MM.1S (cell line): ENCODE measurements around the gene SLC2A11.
A peak's percentile ranks its signal among the peaks of the same experiment; 100 is the strongest.

Experiments used
- DNase-seq: peaks from one replicate; pipeline ENCODE4 v3.0.0-alpha.2; 2015
- H2AFZ ChIP-seq: fragments of 300-600 bp; sonication (generic); 2 replicates; pipeline ENCODE4 v1.6.0; 2016; ENCODE audit warnings: antibody characterized with exemption, low read length
- H3F3A ChIP-seq: fragments of 300-600 bp; sonication (generic); 2 replicates; pipeline ENCODE4 v1.6.1; 2016; ENCODE audit warnings: mild to moderate bottlenecking, antibody characterized with exemption, low read length, moderate library complexity, mixed read lengths; ENCODE audit not compliant: insufficient read depth
- H3K27ac ChIP-seq: fragments of 300-600 bp; sonication (generic); 2 replicates; pipeline ENCODE4 v1.5.1; 2016; ENCODE audit warnings: mild to moderate bottlenecking, low read length
- H3K27me3 ChIP-seq: fragments of 300-600 bp; sonication (generic); replicated peaks from 2 replicates; pipeline ENCODE4 v1.6.0; 2016; ENCODE audit warnings: low read length; ENCODE audit not compliant: insufficient read depth
- H3K36me3 ChIP-seq: fragments of 300-600 bp; sonication (generic); replicated peaks from 2 replicates; pipeline ENCODE4 v1.6.1; 2016; ENCODE audit warnings: mild to moderate bottlenecking, low read length, mixed read lengths; ENCODE audit not compliant: insufficient read depth
- H3K4me1 ChIP-seq: fragments of 300-600 bp; sonication (generic); 2 replicates; pipeline ENCODE4 v1.6.1; 2016; ENCODE audit warnings: low read length, mixed read lengths
- H3K4me2 ChIP-seq: fragments of 300-600 bp; sonication (generic); 2 replicates; pipeline ENCODE4 v1.6.0; 2016; ENCODE audit warnings: low read depth, low read length
- H3K4me3 ChIP-seq: fragments of 300-600 bp; sonication (generic); 2 replicates; pipeline ENCODE4 v1.5.1; 2016; ENCODE audit warnings: low read length, mixed read lengths
- H3K79me2 ChIP-seq: fragments of 300-600 bp; sonication (generic); 2 replicates; pipeline ENCODE4 v1.6.1; 2016; ENCODE audit warnings: mixed run types, low read length, mixed read lengths
- H3K9ac ChIP-seq: fragments of 300-600 bp; sonication (generic); 2 replicates; pipeline ENCODE4 v1.6.1; 2016; ENCODE audit warnings: low read length, mixed read lengths
- H3K9me2 ChIP-seq: fragments of 300-600 bp; sonication (generic); replicated peaks from 2 replicates; pipeline ENCODE4 v1.6.1; 2016; ENCODE audit warnings: mild to moderate bottlenecking, low read length, mixed read lengths; ENCODE audit not compliant: insufficient read depth
- H3K9me3 ChIP-seq: fragments of 300-600 bp; sonication (generic); replicated peaks from 2 replicates; pipeline ENCODE4 v1.6.1; 2016; ENCODE audit warnings: mild to moderate bottlenecking, low read length, mixed read lengths; ENCODE audit not compliant: insufficient read depth
- H4K20me1 ChIP-seq: fragments of 300-600 bp; sonication (generic); 2 replicates; pipeline ENCODE4 v1.6.1; 2016; ENCODE audit warnings: mild to moderate bottlenecking, low read length, moderate library complexity, mixed read lengths; ENCODE audit not compliant: insufficient read depth
- EZH2 ChIP-seq: fragments of 300-600 bp; sonication (generic); optimal IDR thresholded peaks from 2 replicates; pipeline ENCODE3; 2017; ENCODE audit warnings: low read depth, mild to moderate bottlenecking, antibody characterized with exemption, low read length, mixed read lengths
- EZH2phosphoT487 ChIP-seq: fragments of 300-600 bp; sonication (generic); IDR thresholded peaks from 2 replicates; pipeline ENCODE4 v1.6.1; 2018; ENCODE audit warnings: antibody characterized with exemption, low read length
- TF ChIP-seq, protein P1 (sequence below): fragments of 300-600 bp; sonication (generic); IDR thresholded peaks from 2 replicates; pipeline ENCODE4 v1.5.1; 2016; ENCODE audit warnings: antibody characterized with exemption, low read length, mixed read lengths

SLC2A11 gene

DNA sequence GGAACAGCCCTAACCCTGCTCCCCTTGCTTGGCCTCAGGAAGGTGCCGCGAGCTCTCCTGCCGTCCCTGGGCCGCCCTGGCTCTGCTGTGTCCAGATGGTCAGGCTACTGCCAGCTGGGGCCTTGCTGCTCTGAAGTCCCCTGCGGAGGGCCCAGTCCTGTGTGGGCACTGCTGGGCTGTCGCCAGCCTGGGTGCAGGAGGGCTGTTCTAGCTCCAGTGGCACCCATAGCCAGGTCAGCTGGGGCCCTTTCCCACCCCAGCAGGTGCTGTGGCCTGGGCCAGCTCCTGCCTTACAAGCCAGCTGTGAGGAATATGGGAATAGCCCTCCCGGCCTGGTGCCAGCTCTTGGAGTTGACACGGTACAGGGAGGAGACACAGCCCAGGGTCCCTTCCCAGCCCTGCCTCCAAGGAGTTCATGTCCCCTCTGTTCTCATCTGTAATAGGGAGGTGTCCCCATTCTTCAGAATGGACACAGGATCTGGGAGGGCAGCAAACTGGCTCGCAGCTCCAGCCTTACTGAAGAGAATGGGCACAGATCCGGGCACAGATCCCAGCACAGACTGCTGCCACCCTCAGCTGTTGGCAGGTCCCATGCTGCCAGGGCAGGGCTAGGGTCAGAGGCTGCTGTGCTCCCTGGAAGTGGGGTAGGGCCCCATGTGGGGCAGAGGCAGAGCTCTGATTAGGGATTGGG lies 22.7 kb upstream of the SLC2A11 start:
- Histone ChIP-seq H3K4me3 (no peak overlapping the region), H4K20me1 (no peaks in the 10 kb centered on the region), H3K9me3 (no peaks in the 10 kb centered on the region), H3K27me3 (no peaks in the 10 kb centered on the region), H3K9me2 (no peaks in the 10 kb centered on the region), H3K4me2 (no peak overlapping the region), H3K79me2 (peaks cover 72% of the 10 kb centered on the region), H3K9ac (no peak overlapping the region; the same call in 1 of the 2 replicates), H2AFZ (no peak overlapping the region), H3K27ac (peak overlapping the region; percentile 74; the same call in 1 of the 2 replicates), H3K36me3 (0 out of 2 replicates have a peak, but pooled peaks cover 3% of the 10 kb centered on the region), H3F3A (peaks cover 19% of the 10 kb centered on the region), H3K4me1 (peaks cover 22% of the 10 kb centered on the region)
- TF ChIP-seq, protein P1, sequence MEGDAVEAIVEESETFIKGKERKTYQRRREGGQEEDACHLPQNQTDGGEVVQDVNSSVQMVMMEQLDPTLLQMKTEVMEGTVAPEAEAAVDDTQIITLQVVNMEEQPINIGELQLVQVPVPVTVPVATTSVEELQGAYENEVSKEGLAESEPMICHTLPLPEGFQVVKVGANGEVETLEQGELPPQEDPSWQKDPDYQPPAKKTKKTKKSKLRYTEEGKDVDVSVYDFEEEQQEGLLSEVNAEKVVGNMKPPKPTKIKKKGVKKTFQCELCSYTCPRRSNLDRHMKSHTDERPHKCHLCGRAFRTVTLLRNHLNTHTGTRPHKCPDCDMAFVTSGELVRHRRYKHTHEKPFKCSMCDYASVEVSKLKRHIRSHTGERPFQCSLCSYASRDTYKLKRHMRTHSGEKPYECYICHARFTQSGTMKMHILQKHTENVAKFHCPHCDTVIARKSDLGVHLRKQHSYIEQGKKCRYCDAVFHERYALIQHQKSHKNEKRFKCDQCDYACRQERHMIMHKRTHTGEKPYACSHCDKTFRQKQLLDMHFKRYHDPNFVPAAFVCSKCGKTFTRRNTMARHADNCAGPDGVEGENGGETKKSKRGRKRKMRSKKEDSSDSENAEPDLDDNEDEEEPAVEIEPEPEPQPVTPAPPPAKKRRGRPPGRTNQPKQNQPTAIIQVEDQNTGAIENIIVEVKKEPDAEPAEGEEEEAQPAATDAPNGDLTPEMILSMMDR = no peak
- TF ChIP-seq EZH2phosphoT487 (no peak), EZH2 (no peak)
- DNase-seq = no peak

DNA sequence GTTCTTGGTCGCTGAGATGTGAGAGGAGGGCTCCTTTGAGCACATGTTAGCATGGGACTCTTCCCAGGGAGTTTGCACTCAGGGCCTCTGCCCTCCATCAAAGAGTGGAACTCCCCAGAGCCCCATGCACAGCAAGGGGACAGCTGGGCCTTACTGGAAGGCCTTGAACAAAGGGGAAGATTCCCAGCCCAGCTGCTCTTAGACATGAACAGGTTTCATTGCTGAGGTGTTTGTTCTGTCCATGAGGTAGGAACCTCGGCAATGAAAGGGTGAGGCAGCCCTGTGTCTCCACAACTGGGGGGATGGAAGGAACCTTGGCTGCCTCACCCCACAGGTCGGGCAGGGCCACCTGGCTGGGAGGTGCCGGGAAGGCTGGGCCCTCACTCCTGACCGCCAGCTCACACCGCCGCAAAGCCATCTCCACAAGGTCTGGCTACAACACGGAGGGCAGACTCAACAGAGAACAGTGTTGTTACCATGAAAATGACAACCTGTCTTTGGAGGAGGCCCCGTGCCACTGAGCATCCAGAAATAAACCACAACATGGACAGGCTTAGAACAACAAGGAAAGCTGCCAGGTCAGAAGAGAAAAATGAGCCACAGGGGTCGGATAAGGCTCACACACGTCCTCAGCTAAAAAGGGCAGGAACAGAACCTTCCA lies 22.1 kb upstream of the SLC2A11 start:
- peak overlapping the region; percentile 94; the same call in 1 of the 2 replicates for H3K4me2 ChIP-seq
- peak overlapping the region; percentile 74; the same call in 1 of the 2 replicates for H3K27ac ChIP-seq
- 0 out of 2 replicates have a peak, but pooled peaks cover 3% of the 10 kb centered on the region for H3K36me3 ChIP-seq

DNA sequence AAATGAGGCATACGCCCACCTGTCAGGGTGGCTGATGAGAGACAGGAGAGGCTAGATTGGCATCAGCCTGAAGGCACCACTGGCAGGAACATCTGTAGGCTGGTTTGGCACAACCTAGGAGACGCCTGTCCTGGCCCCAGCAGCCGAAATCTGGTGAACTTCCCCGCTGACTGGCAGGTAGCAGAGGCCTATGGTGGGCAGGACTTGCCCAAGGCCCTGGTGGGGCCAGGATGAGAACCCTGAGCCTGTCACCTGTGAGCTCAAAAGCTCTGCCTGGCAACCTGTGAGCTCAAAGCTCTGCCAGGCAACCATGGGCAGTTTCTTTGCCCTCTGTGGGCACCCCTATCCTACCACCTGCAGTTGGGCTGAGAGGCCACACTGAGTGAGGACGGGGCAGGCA lies 21.4 kb upstream of the SLC2A11 start:
- Histone ChIP-seq H3F3A (peaks cover 19% of the 10 kb centered on the region), H3K9me3 (no peaks in the 10 kb centered on the region), H3K27ac (peak overlapping the region; percentile 74; the same call in 1 of the 2 replicates), H4K20me1 (no peaks in the 10 kb centered on the region), H3K9me2 (no peaks in the 10 kb centered on the region), H3K36me3 (0 out of 2 replicates have a peak, but pooled peaks cover 3% of the 10 kb centered on the region), H3K27me3 (no peaks in the 10 kb centered on the region), H3K79me2 (peaks cover 62% of the 10 kb centered on the region), H3K4me2 (peak overlapping the region; percentile 94; the same call in 1 of the 2 replicates), H2AFZ (no peak overlapping the region), H3K9ac (peak overlapping the region; percentile 97; the same call in 1 of the 2 replicates), H3K4me1 (peaks cover 25% of the 10 kb centered on the region), H3K4me3 (peak overlapping the region; percentile 89; the same call in 1 of the 2 replicates)
- TF ChIP-seq, protein P1 = no peak
- DNase-seq = no peak

More for the DNA sequence above, 22.1 kb upstream of the SLC2A11 start:
- no peak for TF ChIP-seq EZH2phosphoT487
- no peak for TF ChIP-seq EZH2
- TF ChIP-seq, protein P1 = no peak
- Histone ChIP-seq H4K20me1 (no peaks in the 10 kb centered on the region), H3K79me2 (peaks cover 67% of the 10 kb centered on the region), H3K9me2 (no peaks in the 10 kb centered on the region), H3K4me3 (no peak overlapping the region), H3K27me3 (no peaks in the 10 kb centered on the region), H2AFZ (no peak overlapping the region), H3K4me1 (peaks cover 25% of the 10 kb centered on the region), H3K9me3 (no peaks in the 10 kb centered on the region), H3K9ac (peak overlapping the region; percentile 97; the same call in 1 of the 2 replicates), H3F3A (peaks cover 19% of the 10 kb centered on the region)
- no peak for DNase-seq
